Muscle of back (tissue), 13 donors: ENCODE data around the gene C19orf44. TPM values are rescaled to one million over a fixed set of nuclear protein-coding genes. Genes with fewer than 3 reads are reported as not detected.
"Not testable (repeated sequence)": the region's sequence is repeated elsewhere in the genome, so short reads cannot be mapped to it uniquely, and the experiment has no call there.

Experiments
- DNase-seq, 3 donors: peaks; one replicate each; pipeline versions ENCODE4 v3.0.0 to v3.0.0-alpha.2; 2013
- long read RNA-seq, 9 donors: transcript quantifications; one replicate each; lab custom pipeline, GENCODE V29; 2026
- polyA plus RNA-seq, 10 donors: library from polyadenylated mRNA; unstranded; fragments of 120-200 nt; gene quantifications; one replicate each; pipeline ENCODE4 v1.2.1, GENCODE V29; 2013; ENCODE audit not compliant: insufficient read length in 10 of 10

Gene C19orf44
- 1 to 10 TPM; 5.8 to 8.9 (median 7.3) TPM for polyA plus RNA-seq
- long read RNA-seq, donor 1, result 0 reads
- long read RNA-seq, donor 2, partial matches to known transcripts, result 0 of 1 reads
- long read RNA-seq, donor 2, other reads (novel, unspliced or antisense), result 0 of 1 reads
- long read RNA-seq, donor 3, result 0 reads
- long read RNA-seq, donor 4, partial matches to known transcripts, result 0 of 1 reads
- long read RNA-seq, donor 4, other reads (novel, unspliced or antisense), result 0 of 1 reads
- long read RNA-seq, donor 5, result 0 reads
- long read RNA-seq, donor 6, result 0 reads
- long read RNA-seq, donor 7, partial matches to known transcripts, result 5 of 5 reads
- long read RNA-seq, donor 7, other reads (novel, unspliced or antisense), result 0 of 5 reads
- long read RNA-seq, donor 8, result 0 reads
- long read RNA-seq, donor 9, result 0 reads

GRCh38 chr19:16495982-16496612, at the start of gene C19orf44, which contains the start of gene CALR3:
Gene C19orf44 (plus strand): TSS chr19:16496394. CDS start chr19:16500793, 4,399 bp downstream.
Gene CALR3 (minus strand): TSS chr19:16496167. CDS start chr19:16496129, 38 bp downstream.
- DNase-seq, result peak; percentile 99 to 100 (median 99)

GRCh38 chr19:16446724-16447368, 49.3 kb upstream of the C19orf44 start:
- peak in 2 of 3 donors; percentile 46 to 83 for DNase-seq

GRCh38 chr19:16448872-16449271, 47.3 kb upstream of the C19orf44 start:
- DNase-seq, result not testable (repeated sequence)

- DNase-seq, result no peak
Measured at GRCh38 chr19:16449330-16449961, 46.7 kb upstream of the C19orf44 start.

- DNase-seq, result no peak
Measured at GRCh38 chr19:16452325-16452724, 43.9 kb upstream of the C19orf44 start.

GRCh38 chr19:16454351-16454918, 41.8 kb upstream of the C19orf44 start:
- no peak for DNase-seq

- DNase-seq, result no peak
Measured at GRCh38 chr19:16455489-16455888, 40.7 kb upstream of the C19orf44 start.

GRCh38 chr19:16456652-16457194, 39.5 kb upstream of the C19orf44 start:
- DNase-seq, result no peak

- DNase-seq, result peak in 1 of 3 donors; percentile 72
Measured at GRCh38 chr19:16457195-16457953, 38.8 kb upstream of the C19orf44 start.

GRCh38 chr19:16457954-16458331, 38.3 kb upstream of the C19orf44 start:
- DNase-seq, result no peak

- no peak for DNase-seq
Measured at GRCh38 chr19:16458391-16459341, 37.5 kb upstream of the C19orf44 start.

- no peak for DNase-seq
Measured at GRCh38 chr19:16459680-16460079, 36.5 kb upstream of the C19orf44 start.

- DNase-seq, result no peak
Measured at GRCh38 chr19:16460454-16460853, 35.7 kb upstream of the C19orf44 start.

GRCh38 chr19:16461630-16462051, 34.6 kb upstream of the C19orf44 start:
- no peak for DNase-seq

- no peak for DNase-seq
Measured at GRCh38 chr19:16462757-16463250, 33.4 kb upstream of the C19orf44 start.

- no peak for DNase-seq
Measured at GRCh38 chr19:16463341-16463990, 32.7 kb upstream of the C19orf44 start.

- no peak for DNase-seq
Measured at GRCh38 chr19:16463991-16464575, 32.1 kb upstream of the C19orf44 start.

GRCh38 chr19:16465239-16465638, 31.0 kb upstream of the C19orf44 start:
- DNase-seq, result no peak
